Transverse colon (tissue), 4 donors: ENCODE data around the gene MBNL2. TPM values are rescaled to one million over a fixed set of nuclear protein-coding genes. Genes with fewer than 3 reads are reported as not detected.

ENCODE experiments used
- DNase-seq: peaks from one replicate; pipeline ENCODE4 v3.0.0-alpha.2; 2019
- H3K27ac ChIP-seq, 4 donors: fragments of 200-600 bp; sonication (generic); 2 replicates each; pipeline ENCODE4 v1.5.1; 2016 to 2018; ENCODE audit warnings: inconsistent platforms in 4 of 4
- H3K27me3 ChIP-seq: fragments of 200-600 bp; sonication (generic); 2 replicates; pipeline ENCODE4 v1.5.1; 2017; ENCODE audit warnings: inconsistent platforms
- H3K36me3 ChIP-seq, 4 donors: fragments of 200-600 bp; sonication (generic); 2 replicates each; pipeline ENCODE4 v1.5.1; 2017 to 2019; ENCODE audit warnings: inconsistent platforms in 4 of 4
- H3K4me1 ChIP-seq, 4 donors: fragments of 200-600 bp; sonication (generic); 2 replicates each; pipeline ENCODE4 v1.5.1; 2017 to 2020; ENCODE audit warnings: inconsistent platforms in 4 of 4
- H3K4me3 ChIP-seq, 4 donors: fragments of 200-600 bp; sonication (generic); 1 replicate in 1 of 4; 2 replicates in 3 of 4; pipeline versions ENCODE4 v1.5.1 to v1.6.1; 2017 to 2019; ENCODE audit warnings: inconsistent platforms in 4 of 4
- H3K9me3 ChIP-seq, 2 donors: fragments of 200-600 bp; sonication (generic); 2 replicates each; pipeline ENCODE4 v1.5.1; 2017 to 2019; ENCODE audit warnings: inconsistent platforms in 2 of 2
- EP300 ChIP-seq: sonication (generic); formaldehyde crosslinking; IDR thresholded peaks from one replicate; pipeline ENCODE4 v1.6.1; 2017; ENCODE audit warnings: antibody characterized with exemption, low read depth
- POLR2A ChIP-seq: fragments of 450-650 bp; IDR thresholded peaks from one replicate; pipeline ENCODE4 v1.6.1; 2016; ENCODE audit warnings: antibody characterized with exemption, mild to moderate bottlenecking, moderate library complexity
- POLR2AphosphoS5 ChIP-seq, 3 donors: sonication (generic); formaldehyde crosslinking; IDR thresholded peaks; one replicate each; pipeline ENCODE4 v1.6.1; 2016; ENCODE audit warnings: antibody characterized with exemption in 3 of 3
- WGBS, 2 donors: methylation state at CpG; one replicate each; pipeline ENCODE4 v1.1.5; 2018; ENCODE audit warnings: low coverage in 1 of 2; 5-methylcytosine and 5-hydroxymethylcytosine counted together
- in situ Hi-C, 4 donors: fragments of 200-750 bp; cut with MboI; loops; one replicate each; pipeline versions ENCODE4 v1.15.0 to v1.15.1; 2017; ENCODE audit warnings: low sequenced_read_pairs in 3 of 4, low pct_ligation_motif_present in 1 of 4, low pct_unique_long_range_greater_than_20kb in 1 of 4
- intact Hi-C: fragments of 100-400 bp; cut with DNase I; formaldehyde crosslinking; loops from one replicate; pipeline ENCODE4 v1.15.1; 2023; ENCODE audit warnings: low total_unique reads
- total RNA-seq, 4 donors: library from RNA; depleted of rRNA; stranded (reverse); fragments of >200 nt; gene quantifications; one replicate each; pipeline ENCODE4 v1.1.0, GENCODE V29; 2016
- TF ChIP-seq, protein P1 (sequence below), 5 experiments: fragments of 200-600 bp in 3 of 5; fragments of 450-650 bp in 2 of 5; sonication (generic) in 3 of 5; IDR thresholded peaks; 1 replicate in 2 of 5; 2 replicates in 3 of 5; pipeline ENCODE4 v1.5.1; 2016 to 2017; ENCODE audit warnings: antibody characterized with exemption in 5 of 5, inconsistent platforms in 3 of 5, mild to moderate bottlenecking in 2 of 5, moderate library complexity in 1 of 5

MBNL2 gene
- total RNA-seq, 4 donors from 2014 or later, result 26.9 to 53.7 (median 46.1) TPM

- H3K9me3 ChIP-seq, result no peaks in the 10 kb centered on the region
- in situ Hi-C loops (no loop called here), intact Hi-C loops (no loop called here)
- 85 to 100% methylated on average over 2 to 13 of the region's 13 CpGs for WGBS, 2 donors
- no peaks in the 10 kb centered on the region for H3K36me3 ChIP-seq
- no peaks in the 10 kb centered on the region for H3K27me3 ChIP-seq
- H3K27ac ChIP-seq, result peak overlapping the region; percentile 70 to 76 (median 72)
- H3K4me1 ChIP-seq, result peaks cover 20 to 85% (median 63%) of the 10 kb centered on the region in 4 donors
- no peak overlapping the region for H3K4me3 ChIP-seq
- DNase-seq, result no peak
- TF ChIP-seq POLR2AphosphoS5 (IDR thresholded peaks at IDR 0.05) (peak in 1 of 3 donors; percentile 11), EP300 (no peak), POLR2A (no peak)
- TF ChIP-seq, protein P1, sequence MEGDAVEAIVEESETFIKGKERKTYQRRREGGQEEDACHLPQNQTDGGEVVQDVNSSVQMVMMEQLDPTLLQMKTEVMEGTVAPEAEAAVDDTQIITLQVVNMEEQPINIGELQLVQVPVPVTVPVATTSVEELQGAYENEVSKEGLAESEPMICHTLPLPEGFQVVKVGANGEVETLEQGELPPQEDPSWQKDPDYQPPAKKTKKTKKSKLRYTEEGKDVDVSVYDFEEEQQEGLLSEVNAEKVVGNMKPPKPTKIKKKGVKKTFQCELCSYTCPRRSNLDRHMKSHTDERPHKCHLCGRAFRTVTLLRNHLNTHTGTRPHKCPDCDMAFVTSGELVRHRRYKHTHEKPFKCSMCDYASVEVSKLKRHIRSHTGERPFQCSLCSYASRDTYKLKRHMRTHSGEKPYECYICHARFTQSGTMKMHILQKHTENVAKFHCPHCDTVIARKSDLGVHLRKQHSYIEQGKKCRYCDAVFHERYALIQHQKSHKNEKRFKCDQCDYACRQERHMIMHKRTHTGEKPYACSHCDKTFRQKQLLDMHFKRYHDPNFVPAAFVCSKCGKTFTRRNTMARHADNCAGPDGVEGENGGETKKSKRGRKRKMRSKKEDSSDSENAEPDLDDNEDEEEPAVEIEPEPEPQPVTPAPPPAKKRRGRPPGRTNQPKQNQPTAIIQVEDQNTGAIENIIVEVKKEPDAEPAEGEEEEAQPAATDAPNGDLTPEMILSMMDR (IDR thresholded peaks at IDR 0.05), result no peak
Observed at GRCh38 chr13:97242755-97243497, 20.8 kb downstream of the MBNL2 start.

GRCh38 chr13:97243915-97244781 is 22.0 kb downstream of the MBNL2 start:
- 29 to 30% methylated on average over 8 of the region's 8 CpGs for WGBS, 2 donors

DNA sequence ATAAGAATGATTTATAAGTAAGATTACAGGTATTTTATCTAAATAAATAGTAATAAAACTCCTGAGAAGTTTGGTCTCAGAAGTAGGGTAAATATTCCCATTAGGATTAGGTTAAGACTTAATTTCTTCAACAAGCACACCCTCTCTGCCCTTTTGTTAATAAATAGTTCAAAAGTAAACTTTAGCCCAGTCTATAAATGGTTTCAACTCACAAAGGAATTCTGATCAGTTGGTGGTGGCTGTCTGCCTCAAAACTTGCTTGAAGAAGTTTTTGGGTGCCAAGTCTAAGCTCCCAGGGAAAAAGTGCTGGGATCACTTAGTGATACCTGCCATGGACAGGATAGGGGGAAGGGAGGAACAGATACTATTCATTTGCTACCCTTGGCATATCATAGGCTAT is 22.9 kb downstream of the MBNL2 start:
- DNase-seq, result no peak
- Histone ChIP-seq H3K4me1 (peaks cover 16 to 82% (median 49%) of the 10 kb centered on the region in 4 donors), H3K27ac (peak overlapping the region; percentile 70 to 76 (median 72)), H3K27me3 (no peaks in the 10 kb centered on the region), H3K36me3 (no peaks in the 10 kb centered on the region), H3K9me3 (no peaks in the 10 kb centered on the region), H3K4me3 (no peak overlapping the region)
- in situ Hi-C loops (no loop called here), intact Hi-C loops (no loop called here)
- TF ChIP-seq POLR2A, result no peak
- TF ChIP-seq, protein P1 (IDR thresholded peaks at IDR 0.05), result no peak
- no peak for TF ChIP-seq POLR2AphosphoS5 (IDR thresholded peaks at IDR 0.05)

More at GRCh38 chr13:97243915-97244781, 22.0 kb downstream of the MBNL2 start:
- DNase-seq, result no peak
- no peaks in the 10 kb centered on the region for H3K27me3 ChIP-seq
- peaks cover 14 to 85% (median 54%) of the 10 kb centered on the region in 4 donors for H3K4me1 ChIP-seq
- intact Hi-C loops (no loop called here), in situ Hi-C loops (no loop called here)
- TF ChIP-seq POLR2AphosphoS5 (IDR thresholded peaks at IDR 0.05) (no peak), POLR2A (no peak), EP300 (no peak)
- TF ChIP-seq, protein P1 (IDR thresholded peaks at IDR 0.05), result no peak
- peak overlapping the region; percentile 70 to 76 (median 72) for H3K27ac ChIP-seq
- no peak overlapping the region for H3K4me3 ChIP-seq
- H3K9me3 ChIP-seq, result no peaks in the 10 kb centered on the region
- no peaks in the 10 kb centered on the region for H3K36me3 ChIP-seq

GRCh38 chr13:97246596-97247158 is 24.5 kb downstream of the MBNL2 start:
- no peak for DNase-seq
- in situ Hi-C loops, result no loop called here
- H3K4me3 ChIP-seq, result no peak overlapping the region
- intact Hi-C loops, result no loop called here
- peak overlapping the region; percentile 70 to 76 (median 72) for H3K27ac ChIP-seq
- TF ChIP-seq, protein P1 (IDR thresholded peaks at IDR 0.05), result no peak
- no peak for TF ChIP-seq POLR2A
- no peak for TF ChIP-seq EP300
- TF ChIP-seq POLR2AphosphoS5 (IDR thresholded peaks at IDR 0.05), result no peak
- WGBS, 2 donors, result 55 to 75% methylated on average over 4 to 7 of the region's 7 CpGs
- H3K27me3 ChIP-seq, result no peaks in the 10 kb centered on the region
- H3K36me3 ChIP-seq, result no peaks in the 10 kb centered on the region
- H3K9me3 ChIP-seq, result no peaks in the 10 kb centered on the region
- H3K4me1 ChIP-seq, result peaks cover 17 to 82% (median 43%) of the 10 kb centered on the region in 4 donors
